NCI-H446 (cell line): ENCODE data around the gene ITPR1.

Experiments
- DNase-seq, 2 experiments: peaks; one replicate each; lab custom pipeline; 2025; lab: John Stamatoyannopoulos, UW

Gene ITPR1

DNA sequence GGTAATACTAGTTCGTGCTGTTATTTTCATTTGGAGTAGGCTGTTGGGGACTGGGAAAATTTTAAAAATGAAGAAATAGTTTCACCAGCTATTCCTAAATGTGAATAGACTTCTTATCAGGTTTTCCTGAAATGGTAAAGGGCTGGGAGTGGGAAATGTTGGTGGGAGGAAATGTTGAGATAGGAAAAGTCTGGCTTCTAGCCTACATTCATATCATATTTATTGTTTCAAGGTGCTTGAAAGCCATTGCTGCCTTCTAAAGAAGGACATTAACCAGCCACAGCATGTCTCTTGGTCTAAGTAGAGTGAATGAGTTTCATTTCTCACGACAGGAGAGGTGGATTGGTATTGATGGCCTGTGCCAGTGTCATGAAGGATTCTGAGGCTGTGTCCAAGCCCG lies 288.9 kb downstream of the ITPR1 start:
- no peak for DNase-seq

DNA sequence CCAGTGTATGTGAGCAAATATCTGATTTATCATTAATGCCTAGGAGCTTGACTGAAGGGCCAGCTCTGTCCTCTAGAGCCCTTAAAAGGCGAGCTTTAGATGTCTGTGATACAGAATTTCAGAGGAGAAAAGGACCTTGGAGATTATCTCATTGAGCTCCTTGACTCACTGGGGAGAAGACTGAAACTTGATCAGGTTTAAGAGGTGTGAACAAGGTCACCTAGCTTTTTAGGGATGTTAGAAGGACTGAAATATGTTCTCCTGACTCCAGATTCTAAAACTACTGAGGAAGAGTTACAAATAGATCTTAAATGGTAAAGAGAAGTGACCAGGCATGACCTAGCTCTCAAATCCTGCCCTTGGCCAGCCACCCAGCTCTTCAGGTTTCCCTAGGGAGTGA lies 292.4 kb downstream of the ITPR1 start:
- DNase-seq = no peak

- no peak for DNase-seq
Observed at GRCh38 chr3:4786431-4786830, 293.3 kb downstream of the ITPR1 start.

DNA sequence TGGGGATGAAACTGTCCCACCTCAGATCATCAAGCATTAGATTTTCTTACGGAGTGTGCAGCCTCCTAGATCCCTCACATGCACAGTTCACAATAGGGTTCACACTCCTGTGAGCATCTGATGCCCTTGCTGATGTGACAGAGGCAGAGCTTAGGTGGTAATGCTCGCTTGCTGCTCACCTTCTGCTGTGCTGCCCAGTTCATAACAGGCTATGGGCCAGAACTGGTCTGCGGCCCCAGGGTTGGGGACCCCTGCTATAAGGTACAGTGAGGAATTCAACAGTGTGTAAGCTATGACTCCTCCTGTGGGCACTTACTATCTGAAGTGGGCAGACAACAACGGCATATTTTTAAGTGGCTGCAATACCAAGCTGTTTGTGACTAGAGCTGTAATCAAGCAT lies 298.2 kb downstream of the ITPR1 start:
- DNase-seq = no peak

DNA sequence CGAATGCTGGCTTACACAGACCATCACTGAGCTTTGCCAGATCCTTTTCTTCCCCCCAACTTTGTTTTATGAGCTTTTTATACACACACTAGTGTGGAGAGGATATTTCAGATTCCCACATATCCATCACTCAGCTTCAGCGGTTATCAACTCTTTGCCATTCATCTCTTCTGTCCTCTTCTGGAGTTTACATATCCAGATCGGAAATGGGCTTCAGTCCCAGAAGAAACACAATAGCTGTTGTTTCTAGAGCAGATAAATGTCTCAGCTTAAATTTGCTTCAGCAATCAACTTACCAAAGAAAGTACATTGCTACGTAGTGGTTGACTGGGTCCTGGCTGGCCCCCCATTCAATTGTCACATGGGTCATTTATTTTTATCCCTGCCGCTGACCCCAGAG lies 300.2 kb downstream of the ITPR1 start:
- no peak for DNase-seq

DNA sequence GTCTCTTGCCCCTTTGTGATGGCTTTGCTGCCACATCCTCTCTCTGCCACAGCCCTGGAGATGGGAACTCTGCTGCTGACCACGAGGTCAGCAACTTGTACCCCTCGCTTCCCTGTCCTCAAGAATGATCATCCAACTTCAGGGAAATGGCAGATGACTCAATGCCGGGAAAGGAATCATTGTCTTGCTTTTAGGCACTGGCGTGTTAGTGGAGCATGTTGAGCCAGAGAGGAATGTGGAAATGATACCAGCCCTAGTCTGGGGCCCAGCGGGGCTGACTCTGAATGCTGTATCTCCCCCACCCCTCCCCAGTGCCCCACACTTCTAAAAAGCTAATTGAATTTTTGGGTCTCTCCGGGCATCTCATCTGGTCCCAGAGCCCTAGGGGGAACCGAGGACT lies 301.2 kb downstream of the ITPR1 start:
- no peak for DNase-seq

GRCh38 chr3:4794798-4795197 lies 301.6 kb downstream of the ITPR1 start:
- DNase-seq = no peak

DNA sequence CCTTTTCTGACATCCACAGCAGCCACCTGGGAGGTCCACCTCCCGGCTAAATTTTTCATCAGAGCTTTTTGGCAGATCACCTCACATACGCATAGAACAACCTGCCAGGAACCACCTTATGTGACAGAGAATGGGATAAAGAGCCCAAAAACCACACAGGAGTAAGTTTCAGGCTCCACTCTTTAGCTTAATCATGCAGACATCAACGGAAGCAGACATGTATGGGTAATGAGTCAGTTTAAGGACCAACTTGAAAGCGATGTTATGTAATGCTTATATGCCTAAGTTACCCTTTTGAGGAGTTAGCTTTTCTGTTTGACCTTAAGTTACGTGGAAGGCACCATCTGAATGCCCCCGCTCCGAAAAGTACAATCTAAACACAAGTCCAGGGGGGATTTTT lies 302.8 kb downstream of the ITPR1 start:
- DNase-seq = no peak

DNA sequence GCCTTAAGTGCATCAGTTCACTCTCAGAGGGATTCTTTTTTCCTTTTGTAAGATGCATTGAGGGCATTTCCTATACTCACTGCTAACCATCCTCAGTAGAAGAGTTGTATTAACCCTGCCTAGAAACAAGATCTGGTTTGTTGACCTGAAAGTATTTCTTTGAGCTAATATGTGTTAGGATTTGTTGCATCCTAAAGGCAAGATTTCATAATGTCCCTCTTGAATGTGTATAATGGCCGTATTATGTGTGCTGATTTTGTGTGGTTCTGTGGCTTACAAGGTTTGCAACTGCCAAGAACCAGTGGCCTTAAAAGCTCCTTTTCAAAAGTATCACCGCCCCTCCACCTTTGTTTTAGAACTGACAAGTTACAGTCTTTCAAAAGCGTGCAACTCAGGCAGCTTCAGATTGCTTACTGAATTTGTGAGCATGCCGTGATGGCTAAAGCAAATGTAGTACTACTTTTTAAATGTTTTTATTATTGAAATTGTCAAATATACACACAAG lies 304.1 kb downstream of the ITPR1 start:
- DNase-seq = no peak

- DNase-seq = no peak
Observed at GRCh38 chr3:4799266-4800256, 306.4 kb downstream of the ITPR1 start.

DNA sequence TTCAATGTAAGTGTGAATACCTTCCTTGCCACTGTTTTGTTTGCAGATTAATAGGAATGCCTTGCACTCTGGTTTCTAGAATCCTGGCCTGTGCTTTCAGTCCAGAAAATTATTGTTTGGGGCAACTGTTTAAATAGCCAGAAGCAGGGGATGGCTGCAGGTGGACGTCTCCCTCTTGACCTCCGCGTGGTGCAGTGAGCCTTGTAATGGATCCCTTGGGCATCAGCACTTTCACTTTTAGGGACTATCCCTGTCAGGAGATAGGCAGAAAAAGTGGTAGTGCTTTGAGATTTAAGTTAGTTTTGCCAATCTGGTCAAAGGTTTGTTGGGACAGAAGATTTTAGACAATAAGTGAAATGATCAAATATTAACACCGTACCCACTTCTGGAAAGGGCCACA lies 307.4 kb downstream of the ITPR1 start:
- no peak for DNase-seq

- DNase-seq = no peak
Observed at GRCh38 chr3:4801892-4802291, 308.7 kb downstream of the ITPR1 start.

- DNase-seq = no peak
Observed at GRCh38 chr3:4802903-4803302, 309.8 kb downstream of the ITPR1 start.

DNA sequence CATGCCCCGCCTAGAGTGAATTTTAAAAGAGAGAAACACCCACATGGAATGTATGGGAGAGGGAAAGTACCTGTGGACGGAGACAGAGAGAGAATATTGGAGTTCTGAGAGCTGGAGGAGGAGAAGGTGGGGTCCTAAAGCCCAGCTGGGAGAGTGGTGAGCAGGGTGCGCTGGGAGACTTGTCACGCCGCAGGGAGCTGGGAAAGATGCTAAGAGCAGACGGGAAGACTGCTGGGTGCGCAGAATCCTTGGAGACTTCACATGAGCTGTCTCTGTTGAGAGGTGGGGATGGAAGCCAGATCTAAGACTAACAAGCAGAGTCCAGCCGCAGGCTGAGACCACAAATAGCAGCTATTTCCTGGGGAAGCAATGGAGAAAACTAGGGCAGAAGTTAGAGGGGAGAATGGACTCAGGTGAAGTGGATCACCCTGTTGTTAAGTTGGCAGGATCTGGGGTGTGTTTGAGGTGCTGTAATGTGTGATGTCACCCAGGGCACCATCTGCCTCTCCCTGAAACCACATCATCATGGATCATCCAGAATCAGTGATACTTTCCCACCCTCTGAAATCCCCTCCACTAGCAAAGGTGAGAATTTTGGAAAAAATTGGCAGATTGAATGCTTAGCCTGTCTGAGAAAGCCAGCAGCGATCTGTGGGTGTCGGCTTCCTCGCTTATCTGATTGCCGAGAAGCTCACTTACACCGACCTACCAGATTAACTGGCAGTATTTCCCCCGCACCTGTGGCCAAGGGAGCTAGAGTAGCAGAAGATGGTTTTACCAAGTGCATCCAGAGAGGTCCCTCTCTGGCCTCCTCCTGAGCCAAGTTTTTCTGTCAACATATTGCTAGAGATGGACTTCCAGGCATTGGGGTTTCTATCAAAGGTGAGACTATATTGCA lies 311.3 kb downstream of the ITPR1 start:
- no peak for DNase-seq

- no peak for DNase-seq
Observed at GRCh38 chr3:4805662-4806061, 312.5 kb downstream of the ITPR1 start.

GRCh38 chr3:4806535-4807108 lies 313.5 kb downstream of the ITPR1 start:
- no peak for DNase-seq

DNA sequence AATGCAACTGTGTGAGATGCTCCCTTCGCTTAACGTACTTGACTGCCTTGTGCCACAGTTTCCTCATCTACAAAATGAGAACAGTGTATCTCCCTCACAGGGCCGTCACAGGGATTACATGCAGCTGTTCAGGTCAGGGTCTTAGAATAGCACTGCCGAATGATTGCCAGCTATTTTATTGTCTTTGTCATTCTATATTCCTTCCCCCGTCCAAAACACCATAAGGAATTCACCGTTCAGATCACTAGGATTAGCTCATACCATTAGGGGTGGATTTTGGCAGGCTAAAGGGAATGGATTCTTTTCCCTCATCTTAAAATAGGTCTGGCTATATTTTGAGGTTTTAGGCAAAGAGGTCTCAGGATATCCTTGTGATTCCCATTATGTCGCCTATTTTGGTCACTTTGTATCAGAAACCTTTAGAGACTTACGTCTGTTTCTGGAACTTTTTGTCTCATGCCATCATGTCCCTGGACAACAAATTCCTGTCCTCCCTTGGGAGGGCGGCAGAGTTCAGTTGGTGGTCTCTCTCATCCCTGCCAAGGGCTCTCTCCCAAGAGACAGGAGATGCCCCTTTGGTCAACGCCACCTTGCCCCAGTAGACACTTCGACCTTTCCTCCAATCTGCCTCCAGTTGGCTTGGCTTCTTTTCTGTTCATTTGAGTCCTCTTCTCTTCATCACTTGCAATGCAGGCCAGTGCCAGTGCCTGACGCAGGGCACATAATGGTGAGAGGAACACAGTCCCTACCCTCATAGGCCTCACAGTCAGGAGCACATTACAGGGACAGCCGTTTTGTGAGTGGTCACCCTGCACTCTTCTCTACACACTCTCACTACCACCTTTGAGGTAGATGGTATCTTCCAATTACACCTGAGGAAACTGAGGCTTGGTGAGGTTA lies 314.5 kb downstream of the ITPR1 start:
- DNase-seq = no peak

DNA sequence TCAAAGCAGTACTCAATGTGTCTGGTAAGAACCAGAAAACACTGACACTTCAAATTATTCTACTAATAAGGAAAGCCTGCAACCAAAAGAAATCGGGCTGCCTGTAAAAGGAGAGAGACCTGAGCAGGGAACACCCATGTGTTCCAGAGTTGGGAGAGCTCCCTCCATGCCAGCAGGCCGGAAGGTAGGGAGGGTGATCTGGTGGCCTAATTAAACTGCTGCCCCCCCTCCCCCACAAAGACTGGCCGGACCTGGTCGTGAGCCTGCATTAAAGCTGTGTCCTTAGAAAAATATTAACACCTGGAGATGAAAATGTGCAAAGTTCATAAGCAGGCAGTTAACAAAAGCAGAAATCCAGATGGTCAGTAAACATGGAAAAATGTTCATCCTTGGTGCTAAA lies 315.5 kb downstream of the ITPR1 start:
- DNase-seq = no peak

GRCh38 chr3:4809922-4810321 lies 316.8 kb downstream of the ITPR1 start:
- DNase-seq = no peak

GRCh38 chr3:4812591-4812990 lies 319.4 kb downstream of the ITPR1 start:
- DNase-seq = peak in 1 of 2 experiments; percentile 33

- no peak for DNase-seq
Observed at GRCh38 chr3:4813909-4814304, 320.8 kb downstream of the ITPR1 start.
